ENCODE measurements around the gene A1CF. TPM values are rescaled to one million over a fixed set of nuclear protein-coding genes. Genes with fewer than 3 reads are reported as not detected.

The A1CF gene
- total and polyA plus RNA-seq, 2 of the 8 experiments (the other 6 are each of a cell fraction or from before 2014, with no cell fraction given): not detected

- no peak for TF ChIP-seq CHD7 (IDR thresholded peaks at IDR 0.05; ENCODE audit: insufficient replicate concordance, low read length)
- no peak for TF ChIP-seq TCF12 (IDR thresholded peaks at IDR 0.05; ENCODE audit: low read depth, low read length)
- no peak for TF ChIP-seq E2F6 (IDR thresholded peaks at IDR 0.05)
- no peak for TF ChIP-seq PHF8 (conservative IDR thresholded peaks at IDR 0.05; ENCODE audit: low read depth, low read length)
- TF ChIP-seq RXRA (IDR thresholded peaks at IDR 0.05; ENCODE audit: insufficient read depth, low read depth, low read length): no peak
- TF ChIP-seq TAF1 (IDR thresholded peaks at IDR 0.05; ENCODE audit: low read depth, low read length): no peak
- TF ChIP-seq KDM5A (IDR thresholded peaks at IDR 0.05; ENCODE audit: low read length): no peak
Measured at GRCh38 chr10:50855015-50855414, 30.4 kb downstream of the A1CF start (continued).
